HCT116 (cell line): ENCODE measurements around the gene RPS29.

Source experiments
- POLR2A ChIP-seq: IDR thresholded peaks from 2 replicates; pipeline ENCODE4 v1.7.0; 2011; ENCODE audit warnings: borderline replicate concordance; ENCODE audit not compliant: insufficient read depth, insufficient read length; ENCODE audit errors: extremely low read depth
- POLR2AphosphoS5 ChIP-seq: IDR thresholded peaks from 2 replicates; pipeline ENCODE4 v1.6.1; 2011; ENCODE audit warnings: mild to moderate bottlenecking, low read depth, low read length, moderate library complexity
- SP1 ChIP-seq: IDR thresholded peaks from 2 replicates; pipeline ENCODE4 v1.6.1; 2012; ENCODE audit warnings: low read depth
- TF ChIP-seq, protein P1 (sequence below), 3 experiments: fragments of 200-600 bp in 1 of 3; sonication (generic) in 1 of 3; IDR thresholded peaks in 2 of 3; conservative IDR thresholded peaks in 1 of 3; 2 replicates each; pipeline ENCODE4 v1.5.1; 2012 to 2017; ENCODE audit warnings: low read depth in 2 of 3, low read length in 2 of 3, antibody characterized with exemption in 1 of 3, borderline replicate concordance in 1 of 3, control low read depth in 1 of 3, mild to moderate bottlenecking in 1 of 3, mixed read lengths in 1 of 3, mixed run types in 1 of 3, moderate library complexity in 1 of 3; ENCODE audit not compliant: insufficient read depth in 1 of 3

- TF ChIP-seq, protein P1, sequence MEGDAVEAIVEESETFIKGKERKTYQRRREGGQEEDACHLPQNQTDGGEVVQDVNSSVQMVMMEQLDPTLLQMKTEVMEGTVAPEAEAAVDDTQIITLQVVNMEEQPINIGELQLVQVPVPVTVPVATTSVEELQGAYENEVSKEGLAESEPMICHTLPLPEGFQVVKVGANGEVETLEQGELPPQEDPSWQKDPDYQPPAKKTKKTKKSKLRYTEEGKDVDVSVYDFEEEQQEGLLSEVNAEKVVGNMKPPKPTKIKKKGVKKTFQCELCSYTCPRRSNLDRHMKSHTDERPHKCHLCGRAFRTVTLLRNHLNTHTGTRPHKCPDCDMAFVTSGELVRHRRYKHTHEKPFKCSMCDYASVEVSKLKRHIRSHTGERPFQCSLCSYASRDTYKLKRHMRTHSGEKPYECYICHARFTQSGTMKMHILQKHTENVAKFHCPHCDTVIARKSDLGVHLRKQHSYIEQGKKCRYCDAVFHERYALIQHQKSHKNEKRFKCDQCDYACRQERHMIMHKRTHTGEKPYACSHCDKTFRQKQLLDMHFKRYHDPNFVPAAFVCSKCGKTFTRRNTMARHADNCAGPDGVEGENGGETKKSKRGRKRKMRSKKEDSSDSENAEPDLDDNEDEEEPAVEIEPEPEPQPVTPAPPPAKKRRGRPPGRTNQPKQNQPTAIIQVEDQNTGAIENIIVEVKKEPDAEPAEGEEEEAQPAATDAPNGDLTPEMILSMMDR (IDR thresholded peaks at IDR 0.05 in 2 of 3, conservative IDR thresholded peaks at IDR 0.05 in 1 of 3; ENCODE audit: borderline replicate concordance in 1 of 3, insufficient read depth in 1 of 3, low read depth in 2 of 3, low read length in 2 of 3): no peak
- TF ChIP-seq POLR2AphosphoS5 (no peak), SP1 (no peak), POLR2A (no peak)
These were observed 36.7 kb downstream of the RPS29 start for GRCh38 chr14:49549446-49549845.
